GM21528 (cell line): ENCODE data around the gene PPP1R1B.

Source experiments
- ATAC-seq: cut with Tn5 transposase; IDR thresholded peaks from one replicate; pipeline ENCODE4 v1.9.1; 2021; ENCODE audit warnings: mild to moderate bottlenecking, moderate library complexity; ENCODE audit not compliant: unreplicated experiment, low FRiP score

PPP1R1B gene

GRCh38 chr17:39678340-39679116 lies 51.8 kb downstream of the PPP1R1B start:
- ATAC-seq, result no peak

- no peak for ATAC-seq
Measured at GRCh38 chr17:39679521-39680192, 52.9 kb downstream of the PPP1R1B start.

GRCh38 chr17:39683295-39683939 lies 56.7 kb downstream of the PPP1R1B start:
- ATAC-seq, result no peak

- no peak for ATAC-seq
Measured at GRCh38 chr17:39684369-39685192, 57.8 kb downstream of the PPP1R1B start.
